HepG2 (cell line): ENCODE results near the gene ARAP1. TPM values are rescaled to one million over a fixed set of nuclear protein-coding genes. Genes with fewer than 3 reads are reported as not detected.

Experiments
- ATAC-seq: fragments of 200-7000 bp; cut with Tn5 transposase; 3 replicates; pipeline ENCODE4 v1.9.1; 2020; ENCODE audit warnings: mild to moderate bottlenecking, moderate library complexity
- BruUV-seq: library from RNA; stranded (reverse); fragments of 400-500 nt; replicated peaks from 2 replicates; lab custom pipeline; 2021; lab: Mats Ljungman, UMichigan
- CTCF ChIA-PET: fragments of 300-600 bp; formaldehyde crosslinking; extraction: SDS; loops from one replicate; lab custom pipeline; 2021; ENCODE audit warnings: low total read pairs, inconsistent platforms, low intra/inter-chr PET ratio; lab: Yijun Ruan, JAX
- POLR2A ChIA-PET: fragments of 350-600 bp; sonication (Branson Sonifier 250); formaldehyde crosslinking; loops from one replicate; lab custom pipeline; 2020; ENCODE audit warnings: antibody characterized with exemption, inconsistent platforms; lab: Yijun Ruan, JAX
- DNase-seq: peaks from one replicate; pipeline ENCODE4 v3.0.0-alpha.2; 2015; ENCODE audit warnings: low spot score
- FAIRE-seq: peaks from 3 replicates; lab custom pipeline; 2011; peaks lifted over from hg19 to GRCh38; lab: Jason Lieb, UNC
- H2AFZ ChIP-seq: one replicate; pipeline ENCODE4 v1.6.1; 2011; ENCODE audit warnings: low read length, inconsistent platforms
- H3K27ac ChIP-seq: fragments of 300-600 bp; 3 replicates; pipeline ENCODE4 v1.8.0; 2011; ENCODE audit warnings: mixed run types, mild to moderate bottlenecking, mixed read lengths, low read length, inconsistent platforms; ENCODE audit not compliant: insufficient read depth; ENCODE audit errors: extremely low read length
- H3K27me3 ChIP-seq, 2 experiments: fragments of 200-600 bp in 1 of 2; 2 replicates in 1 of 2; 3 replicates in 1 of 2; pipeline versions ENCODE4 v1.6.0 to v1.8.0; 2011; ENCODE audit warnings: low read length in 2 of 2, mild to moderate bottlenecking in 2 of 2, moderate library complexity in 2 of 2, inconsistent platforms in 1 of 2; ENCODE audit not compliant: insufficient read depth in 2 of 2, control insufficient read depth in 1 of 2
- H3K36me3 ChIP-seq, 2 experiments: fragments of 200-600 bp in 1 of 2; replicated peaks in 1 of 2; 2 replicates in 1 of 2; 3 replicates in 1 of 2; pipeline versions ENCODE4 v1.5.1 to v1.8.0; 2011; ENCODE audit warnings: low read length in 2 of 2, inconsistent platforms in 1 of 2; ENCODE audit not compliant: insufficient read depth in 2 of 2, control insufficient read depth in 1 of 2
- H3K4me1 ChIP-seq: 2 replicates; pipeline ENCODE4 v1.5.1; 2012; ENCODE audit warnings: low read length, inconsistent platforms; ENCODE audit not compliant: insufficient read depth
- H3K4me2 ChIP-seq: 2 replicates; pipeline ENCODE4 v1.6.0; 2011; ENCODE audit warnings: low read depth, low read length, inconsistent platforms
- H3K4me3 ChIP-seq, 3 experiments: fragments of 200-600 bp in 1 of 3; sonication (generic), shearing (Covaris generic) in 1 of 3; replicated peaks in 1 of 3; 2 replicates each; pipeline ENCODE4 v1.5.1; 2011 to 2016; ENCODE audit warnings: low read length in 3 of 3, inconsistent platforms in 2 of 3, low read depth in 2 of 3, mild to moderate bottlenecking in 2 of 3, control low read depth in 1 of 3, mixed read lengths in 1 of 3; ENCODE audit not compliant: insufficient read depth in 1 of 3
- H3K79me2 ChIP-seq: one replicate; pipeline ENCODE4 v1.6.1; 2011; ENCODE audit warnings: low read length, inconsistent platforms; ENCODE audit not compliant: insufficient read depth
- H3K9ac ChIP-seq: 2 replicates; pipeline ENCODE4 v1.6.0; 2011; ENCODE audit warnings: mild to moderate bottlenecking, low read depth, low read length, inconsistent platforms; ENCODE audit not compliant: insufficient read depth
- H3K9me3 ChIP-seq: 2 replicates; pipeline ENCODE4 v1.5.1; 2012; ENCODE audit warnings: mild to moderate bottlenecking, low read length
- H4K20me1 ChIP-seq: 2 replicates; pipeline ENCODE4 v1.6.0; 2011; ENCODE audit warnings: inconsistent platforms, mild to moderate bottlenecking, low read length, moderate library complexity; ENCODE audit not compliant: insufficient read depth
- AGO2 ChIP-seq: fragments of 200-400 bp; formaldehyde crosslinking; optimal IDR thresholded peaks from 2 replicates; pipeline ENCODE3; 2017; ENCODE audit warnings: mild to moderate bottlenecking, low read depth, low read length, moderate library complexity
- RBFOX2 ChIP-seq: fragments of 200-400 bp; formaldehyde crosslinking; IDR thresholded peaks from 2 replicates; pipeline ENCODE4 v1.6.1; 2017; ENCODE audit warnings: low read depth, mild to moderate bottlenecking, low read length
- TBX2 ChIP-seq: sonication (generic); formaldehyde crosslinking; IDR thresholded peaks from 2 replicates; pipeline ENCODE4 v1.5.0; 2020; ENCODE audit warnings: missing genetic modification reagents, mild to moderate bottlenecking, borderline replicate concordance
- TEAD2 ChIP-seq: sonication (generic); formaldehyde crosslinking; IDR thresholded peaks from 2 replicates; pipeline ENCODE4 v1.9.0; 2021; ENCODE audit warnings: missing genetic modification reagents
- TOPORS ChIP-seq: sonication (generic); formaldehyde crosslinking; IDR thresholded peaks from 2 replicates; pipeline ENCODE4 v1.8.0; 2023; ENCODE audit warnings: mild to moderate bottlenecking, missing genetic modification reagents
- ZBTB33 ChIP-seq: sonication (generic); formaldehyde crosslinking; IDR thresholded peaks from 2 replicates; pipeline ENCODE4 v1.4.0; 2020; ENCODE audit warnings: missing genetic modification reagents
- ZBTB38 ChIP-seq: sonication (generic); formaldehyde crosslinking; IDR thresholded peaks from 2 replicates; pipeline ENCODE4 v1.5.1; 2020; ENCODE audit warnings: mild to moderate bottlenecking, missing genetic modification reagents
- WGBS: methylation state at CpG from one replicate; pipeline ENCODE4 v1.1.6; 2017; ENCODE audit warnings: low lambda C conversion rate; 5-methylcytosine and 5-hydroxymethylcytosine counted together
- in situ Hi-C: cut with HindIII; loops from 2 replicates; pipeline ENCODE4 v1.10.0; 2017; ENCODE audit warnings: low pct_unique_long_range_greater_than_20kb; ENCODE audit not compliant: extremely low pct_ligation_motif_present
- intact Hi-C: fragments of 100-400 bp; cut with micrococcal nuclease; formaldehyde crosslinking; loops from one replicate; pipeline ENCODE4 v1.10.0; 2022; ENCODE audit not compliant: unreplicated experiment
- polyA plus RNA-seq, 8 experiments: library from polyadenylated mRNA; depleted of rRNA in 3 of 8; stranded (reverse) in 7 of 8; unstranded in 1 of 8; fragments of >200 nt; fragmentation: Illumina TruSeq in 4 of 8; extraction: Trizol in 4 of 8; gene quantifications; 2 replicates each; pipeline versions ENCODE4 v1.2.1 to v1.2.3, GENCODE V29; 2011 to 2016; ENCODE audit warnings: low read depth in 4 of 8, missing spikeins in 1 of 8, mixed read lengths in 1 of 8; ENCODE audit not compliant: insufficient read depth in 1 of 8
- total RNA-seq, 5 experiments: library from RNA; depleted of rRNA; stranded (reverse); fragments of >200 nt; fragmentation: Illumina TruSeq; extraction: Trizol; gene quantifications; 2 replicates each; pipeline ENCODE4 v1.2.3, GENCODE V29; 2016; ENCODE audit warnings: low read depth in 1 of 5

The ARAP1 gene
- total and polyA plus RNA-seq, 2 of the 13 experiments (the other 11 are each of a cell fraction or from before 2014, with no cell fraction given): 43.2 to 55.5 TPM

DNA sequence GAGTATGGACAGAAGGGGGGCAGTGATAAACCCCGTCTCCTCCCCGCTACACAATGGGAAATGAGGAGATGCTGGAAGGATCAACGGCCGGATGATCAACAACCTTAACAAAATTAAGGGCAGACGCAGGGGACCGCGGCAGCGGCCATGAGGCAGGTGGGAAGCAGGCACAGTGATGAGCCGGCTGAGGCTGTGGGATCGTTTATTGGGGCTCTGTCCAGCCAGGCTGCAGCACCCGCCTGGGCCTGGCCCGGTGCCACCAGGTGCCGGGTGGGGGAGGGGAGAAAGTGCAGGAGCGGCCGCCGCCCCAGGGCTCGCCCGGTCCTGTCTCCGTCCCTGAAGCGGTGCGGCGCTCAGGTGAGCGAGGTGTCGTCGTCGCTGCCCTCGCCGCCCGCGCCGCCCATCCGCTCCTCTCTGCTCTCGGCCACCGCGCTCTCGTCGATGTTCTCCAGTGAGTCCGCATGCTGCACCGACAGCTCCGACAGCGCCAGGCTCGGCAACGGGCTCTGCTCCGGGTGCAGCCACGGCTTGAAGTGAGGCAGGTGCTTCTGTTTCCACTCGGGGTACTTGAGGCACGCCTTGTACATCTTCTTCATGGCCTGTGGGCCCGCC, 2.4 kb upstream of the ARAP1 start:
- no peak for ATAC-seq
- DNase-seq: no peak
- Histone ChIP-seq H3K4me3 (no peak overlapping the region), H3K9me3 (no peaks in the 10 kb centered on the region), H3K9ac (no peak overlapping the region), H3K36me3 (peaks cover 26 to 53% of the 10 kb centered on the region in 2 experiments), H3K27ac (no peak overlapping the region), H2AFZ (no peak overlapping the region), H3K4me1 (peaks cover 33% of the 10 kb centered on the region), H3K27me3 (no peaks in the 10 kb centered on the region; a peak in 1 of 5 replicates), H3K4me2 (no peak overlapping the region), H3K79me2 (peaks cover 24% of the 10 kb centered on the region), H4K20me1 (0 out of 2 replicates have a peak, but pooled peaks cover 3% of the 10 kb centered on the region)
- intact Hi-C loops: no loop called here
- in situ Hi-C loops: loop anchor here (5.0 kb wide), 1 partner anchor 38 kb away; the partner anchor contains the start of gene STARD10
- CTCF ChIA-PET: interaction anchor here (1.6 kb wide), 1 partner anchor 39 kb away, joined by 10 read pairs; the partner anchor contains the start of gene STARD10
- whole genome bisulfite sequencing: 97% methylated on average over 47 of the region's 48 CpGs
- POLR2A ChIA-PET: no interaction called here
- no TSS peak for BruUV-seq
- TF ChIP-seq RBFOX2 (peak; percentile 69), ZBTB33 (peak; percentile 44; the same call in 1 of the 2 replicates), ZBTB38 (CRISPR knock-in tag) (peak; percentile 90; the same call in 1 of the 2 replicates), TOPORS (CRISPR knock-in tag) (no peak), TBX2 (CRISPR knock-in tag) (no peak), TEAD2 (CRISPR knock-in tag) (no peak), AGO2 (peak; percentile 86)
- no peak for FAIRE-seq
